Dedifferentiated amniotic fluid mesenchymal stem cell (primary cell): Measurements from ENCODE around the gene FAM187B.

ENCODE experiments used
- DNase-seq: peaks from one replicate; pipeline ENCODE4 v3.0.0-alpha.2; 2016; ENCODE audit errors: extremely low spot score

The FAM187B gene

GRCh38 chr19:35178701-35179100, 49.8 kb downstream of the FAM187B start:
- no peak for DNase-seq

GRCh38 chr19:35177377-35178274, 50.9 kb downstream of the FAM187B start:
- no peak for DNase-seq

GRCh38 chr19:35176181-35176570, 52.4 kb downstream of the FAM187B start:
- DNase-seq = no peak
